Keratinocyte (primary cell): ENCODE data around the gene CAPN2. TPM values are rescaled to one million over a fixed set of nuclear protein-coding genes. Genes with fewer than 3 reads are reported as not detected.

Experiments
- DNase-seq: peaks from one replicate; pipeline ENCODE4 v3.0.0-alpha.2; 2011; ENCODE audit warnings: low read depth, missing footprints, low spot score
- FAIRE-seq: peaks from 2 replicates; lab custom pipeline; 2011; peaks lifted over from hg19 to GRCh38; lab: Jason Lieb, UNC
- H2AFZ ChIP-seq: 2 replicates; pipeline ENCODE4 v1.6.0; 2012; ENCODE audit warnings: low read length, control low read depth, inconsistent platforms; ENCODE audit not compliant: control insufficient read depth
- H3K27ac ChIP-seq: 2 replicates; pipeline ENCODE4 v1.5.1; 2011; ENCODE audit warnings: low read length; ENCODE audit not compliant: control insufficient read depth, insufficient read depth
- H3K27me3 ChIP-seq: 3 replicates; pipeline ENCODE4 v1.6.0; 2011; ENCODE audit warnings: low read length; ENCODE audit not compliant: control insufficient read depth, insufficient read depth; ENCODE audit errors: extremely low read depth
- H3K36me3 ChIP-seq, 2 experiments: 2 replicates in 1 of 2; 3 replicates in 1 of 2; pipeline ENCODE4 v1.5.1; 2011; ENCODE audit warnings: low read length in 2 of 2, mild to moderate bottlenecking in 1 of 2; ENCODE audit not compliant: control insufficient read depth in 2 of 2, insufficient read depth in 2 of 2; ENCODE audit errors: extremely low read depth in 1 of 2
- H3K4me1 ChIP-seq: 3 replicates; pipeline ENCODE4 v1.5.1; 2011; ENCODE audit warnings: low read length; ENCODE audit not compliant: control insufficient read depth, insufficient read depth; ENCODE audit errors: extremely low read depth
- H3K4me2 ChIP-seq: 3 replicates; pipeline ENCODE4 v1.6.0; 2011; ENCODE audit warnings: low read depth, low read length; ENCODE audit not compliant: control insufficient read depth, insufficient read depth; ENCODE audit errors: extremely low read depth
- H3K4me3 ChIP-seq, 3 experiments: fragments of 200-600 bp in 1 of 3; sonication (generic) in 1 of 3; 2 replicates in 2 of 3; 3 replicates in 1 of 3; pipeline ENCODE4 v1.5.1; 2011 to 2016; ENCODE audit warnings: low read length in 3 of 3, mild to moderate bottlenecking in 3 of 3, control low read depth in 2 of 3, inconsistent platforms in 1 of 3, low read depth in 1 of 3, mixed read lengths in 1 of 3, mixed run types in 1 of 3, moderate library complexity in 1 of 3; ENCODE audit not compliant: control insufficient read depth in 2 of 3, insufficient read depth in 2 of 3; ENCODE audit errors: extremely low read depth in 1 of 3
- H3K79me2 ChIP-seq: 2 replicates; pipeline ENCODE4 v1.6.0; 2012; ENCODE audit warnings: low read length; ENCODE audit not compliant: control insufficient read depth, insufficient read depth
- H3K9ac ChIP-seq: 3 replicates; pipeline ENCODE4 v1.6.0; 2011; ENCODE audit warnings: low read length; ENCODE audit not compliant: control insufficient read depth, insufficient read depth; ENCODE audit errors: extremely low read depth
- H3K9me1 ChIP-seq: 3 replicates; pipeline ENCODE4 v1.6.0; 2011; ENCODE audit warnings: low read length; ENCODE audit not compliant: control insufficient read depth, insufficient read depth; ENCODE audit errors: extremely low read depth
- H3K9me3 ChIP-seq: 2 replicates; pipeline ENCODE4 v1.5.1; 2012; ENCODE audit warnings: low read depth, low read length; ENCODE audit not compliant: control insufficient read depth
- H4K20me1 ChIP-seq: 3 replicates; pipeline ENCODE4 v1.6.0; 2011; ENCODE audit warnings: low read length; ENCODE audit not compliant: control insufficient read depth, insufficient read depth; ENCODE audit errors: extremely low read depth
- EZH2 ChIP-seq: IDR thresholded peaks from one replicate; pipeline ENCODE4 v1.6.1; 2012; ENCODE audit warnings: inconsistent platforms, mild to moderate bottlenecking, low read length, moderate library complexity
- dilution Hi-C: fragments of 300-500 bp; cut with MboI; formaldehyde crosslinking; loops from one replicate; pipeline ENCODE4 v1.7.0; 2020; ENCODE audit warnings: low sequenced_read_pairs; ENCODE audit not compliant: extremely low pct_ligation_motif_present
- polyA plus RNA-seq, 5 experiments: library from polyadenylated mRNA; depleted of rRNA in 3 of 5; stranded (reverse) in 3 of 5; stranded (forward) in 1 of 5; unstranded in 1 of 5; fragments of >200 nt; gene quantifications; 1 replicate in 1 of 5; 2 replicates in 3 of 5; 3 replicates in 1 of 5; pipeline versions ENCODE4 v1.2.1 to v1.2.3, GENCODE V29; 2011 to 2012; ENCODE audit warnings: missing spikeins in 2 of 5, low read depth in 1 of 5, low replicate concordance in 1 of 5
- TF ChIP-seq, protein P1 (sequence below), 3 experiments: IDR thresholded peaks in 1 of 3; conservative IDR thresholded peaks in 1 of 3; optimal IDR thresholded peaks in 1 of 3; 2 replicates in 2 of 3; 3 replicates in 1 of 3; pipeline versions ENCODE3 to v1.5.1; 2011; ENCODE audit warnings: low read length in 3 of 3, mild to moderate bottlenecking in 3 of 3, moderate library complexity in 2 of 3, control low read depth in 1 of 3, inconsistent platforms in 1 of 3; ENCODE audit not compliant: insufficient read depth in 2 of 3; ENCODE audit errors: extremely low read depth in 1 of 3

Gene CAPN2
- polyA plus RNA-seq, 1 donor (not counting 4 experiments of a cell fraction or from before 2014, with no cell fraction given) = 366 TPM

DNA sequence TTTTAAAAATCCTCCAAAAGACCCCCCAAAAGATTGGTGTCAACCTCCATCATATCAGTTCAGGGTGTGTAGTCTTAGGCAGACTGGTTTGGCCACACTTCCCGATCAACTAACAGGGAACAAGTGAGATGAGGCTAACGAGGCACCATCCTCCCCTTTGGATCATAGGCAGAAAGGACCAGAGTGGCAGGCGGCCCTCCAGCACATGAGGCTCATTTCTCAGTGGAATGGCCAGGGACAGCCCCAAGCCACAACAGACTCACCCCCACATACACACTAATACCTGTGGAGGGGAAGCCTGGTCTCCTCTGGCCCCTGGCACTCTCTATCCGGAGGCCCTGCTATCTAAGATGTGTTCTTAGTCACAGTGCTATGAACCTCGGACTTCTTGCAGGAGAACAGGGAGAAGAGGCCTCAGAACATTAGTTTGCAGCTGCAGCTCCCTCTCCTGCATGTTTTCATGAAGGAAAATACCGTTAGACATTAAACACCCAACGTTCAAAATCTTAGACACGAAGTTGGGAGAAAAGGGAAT lies 17.3 kb upstream of the CAPN2 start:
- H3K36me3 ChIP-seq = no peaks in the 10 kb centered on the region
- no peaks in the 10 kb centered on the region for H3K9me3 ChIP-seq
- no peak overlapping the region for H3K4me3 ChIP-seq
- TF ChIP-seq EZH2 = no peak
- TF ChIP-seq, protein P1, sequence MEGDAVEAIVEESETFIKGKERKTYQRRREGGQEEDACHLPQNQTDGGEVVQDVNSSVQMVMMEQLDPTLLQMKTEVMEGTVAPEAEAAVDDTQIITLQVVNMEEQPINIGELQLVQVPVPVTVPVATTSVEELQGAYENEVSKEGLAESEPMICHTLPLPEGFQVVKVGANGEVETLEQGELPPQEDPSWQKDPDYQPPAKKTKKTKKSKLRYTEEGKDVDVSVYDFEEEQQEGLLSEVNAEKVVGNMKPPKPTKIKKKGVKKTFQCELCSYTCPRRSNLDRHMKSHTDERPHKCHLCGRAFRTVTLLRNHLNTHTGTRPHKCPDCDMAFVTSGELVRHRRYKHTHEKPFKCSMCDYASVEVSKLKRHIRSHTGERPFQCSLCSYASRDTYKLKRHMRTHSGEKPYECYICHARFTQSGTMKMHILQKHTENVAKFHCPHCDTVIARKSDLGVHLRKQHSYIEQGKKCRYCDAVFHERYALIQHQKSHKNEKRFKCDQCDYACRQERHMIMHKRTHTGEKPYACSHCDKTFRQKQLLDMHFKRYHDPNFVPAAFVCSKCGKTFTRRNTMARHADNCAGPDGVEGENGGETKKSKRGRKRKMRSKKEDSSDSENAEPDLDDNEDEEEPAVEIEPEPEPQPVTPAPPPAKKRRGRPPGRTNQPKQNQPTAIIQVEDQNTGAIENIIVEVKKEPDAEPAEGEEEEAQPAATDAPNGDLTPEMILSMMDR (optimal IDR thresholded peaks at IDR 0.05 in 1 of 3, IDR thresholded peaks at IDR 0.05 in 1 of 3, conservative IDR thresholded peaks at IDR 0.05 in 1 of 3; ENCODE audit: extremely low read depth in 1 of 3, insufficient read depth in 2 of 3, low read length in 3 of 3) = no peak
- H2AFZ ChIP-seq = no peak overlapping the region
- FAIRE-seq (no peak), DNase-seq (no peak)
- dilution Hi-C loops = no loop called here
- no peaks in the 10 kb centered on the region for H4K20me1 ChIP-seq
- no peak overlapping the region for H3K27ac ChIP-seq
- H3K4me2 ChIP-seq = no peak overlapping the region
- H3K27me3 ChIP-seq = no peaks in the 10 kb centered on the region
- peaks cover 12% of the 10 kb centered on the region for H3K4me1 ChIP-seq
- H3K9me1 ChIP-seq = peaks cover 2% of the 10 kb centered on the region
- H3K79me2 ChIP-seq = no peaks in the 10 kb centered on the region
- no peak overlapping the region for H3K9ac ChIP-seq

DNA sequence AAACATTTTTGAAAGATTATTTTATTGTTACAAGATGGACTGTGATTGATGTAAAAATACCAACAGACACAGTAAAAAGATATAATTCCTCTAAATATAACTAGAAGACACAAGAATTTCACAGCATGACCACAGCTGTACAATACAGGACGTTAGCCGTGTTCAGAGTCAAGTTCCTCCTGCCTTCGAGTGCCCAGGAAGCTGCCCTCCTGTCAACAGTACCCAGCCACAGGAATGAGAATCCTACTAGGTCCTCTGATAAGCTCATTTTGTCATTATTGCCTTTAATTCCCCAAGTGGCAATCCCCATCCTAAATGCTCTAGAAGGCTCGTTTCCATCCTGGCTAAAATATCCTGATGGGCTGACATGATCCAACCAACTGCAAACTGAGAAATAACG lies 16.4 kb upstream of the CAPN2 start:
- Histone ChIP-seq H3K27me3 (no peaks in the 10 kb centered on the region), H3K4me2 (no peak overlapping the region), H3K79me2 (no peaks in the 10 kb centered on the region), H3K4me1 (peaks cover 21% of the 10 kb centered on the region), H3K4me3 (no peak overlapping the region), H3K9me3 (no peaks in the 10 kb centered on the region), H3K9ac (no peak overlapping the region), H3K36me3 (no peaks in the 10 kb centered on the region), H2AFZ (no peak overlapping the region), H3K27ac (no peak overlapping the region), H4K20me1 (no peaks in the 10 kb centered on the region), H3K9me1 (peaks cover 2% of the 10 kb centered on the region)
- no peak for TF ChIP-seq EZH2
- TF ChIP-seq, protein P1 (optimal IDR thresholded peaks at IDR 0.05 in 1 of 3, IDR thresholded peaks at IDR 0.05 in 1 of 3, conservative IDR thresholded peaks at IDR 0.05 in 1 of 3; ENCODE audit: extremely low read depth in 1 of 3, insufficient read depth in 2 of 3, low read length in 3 of 3) = no peak
- DNase-seq = no peak
- no peak for FAIRE-seq
- dilution Hi-C loops = no loop called here
